GM12865 (cell line): ENCODE data around the gene CREB3L4.

Source experiments
- DNase-seq: peaks from one replicate; pipeline ENCODE4 v3.0.0; 2010; ENCODE audit warnings: low read depth
- H3K4me3 ChIP-seq: 2 replicates; pipeline ENCODE4 v1.5.1; 2011; ENCODE audit warnings: mild to moderate bottlenecking, low read depth, low read length, control low read depth
- CTCF ChIP-seq: IDR thresholded peaks from 2 replicates; pipeline ENCODE4 v1.5.1; 2011; ENCODE audit warnings: low read length, control low read depth, low read depth, inconsistent platforms; ENCODE audit not compliant: insufficient read depth; ENCODE audit errors: missing control alignments

The CREB3L4 gene

GRCh38 chr1:153953859-153954365 is 13.8 kb upstream of the CREB3L4 start:
- DNase-seq, result no peak
- no peak for TF ChIP-seq CTCF
- H3K4me3 ChIP-seq, result no peak overlapping the region

GRCh38 chr1:153954826-153955225 is 12.9 kb upstream of the CREB3L4 start:
- TF ChIP-seq CTCF, result no peak
- H3K4me3 ChIP-seq, result no peak overlapping the region
- no peak for DNase-seq

GRCh38 chr1:153956997-153957715 is 10.5 kb upstream of the CREB3L4 start:
- H3K4me3 ChIP-seq, result peak overlapping the region; percentile 81
- no peak for DNase-seq
- no peak for TF ChIP-seq CTCF

- no peak for TF ChIP-seq CTCF
Measured at GRCh38 chr1:153957744-153958110, 10.0 kb upstream of the CREB3L4 start.

GRCh38 chr1:153958111-153958960 is 9.4 kb upstream of the CREB3L4 start, which contains the start of gene CRTC2:
CRTC2 (minus strand) TSS chr1:153958612; CDS start chr1:153958497, 115 bp downstream.
- peak; percentile 97 for DNase-seq
- TF ChIP-seq CTCF, result no peak
- H3K4me3 ChIP-seq, result peak within 1 kb of the TSS; percentile 81

More at GRCh38 chr1:153957744-153958110, 10.0 kb upstream of the CREB3L4 start:
- peak overlapping the region; percentile 81 for H3K4me3 ChIP-seq
- peak; percentile 77 for DNase-seq

- no peak for TF ChIP-seq CTCF
- peak overlapping the region; percentile 36; the same call in 1 of the 2 replicates for H3K4me3 ChIP-seq
- DNase-seq, result no peak
Measured at GRCh38 chr1:153958961-153959260, 8.8 kb upstream of the CREB3L4 start.

GRCh38 chr1:153959454-153959853 is 8.2 kb upstream of the CREB3L4 start:
- no peak for DNase-seq
- H3K4me3 ChIP-seq, result no peak overlapping the region
- no peak for TF ChIP-seq CTCF
